ENCODE results near the gene ANTXR1.

The ANTXR1 gene

GRCh38 chr2:69022548-69022947 is 9.6 kb downstream of the ANTXR1 start:
- no peak for TF ChIP-seq ZFX (IDR thresholded peaks at IDR 0.05)
- TF ChIP-seq CTCF (conservative IDR thresholded peaks at IDR 0.05): no peak

GRCh38 chr2:69023236-69023635 is 10.3 kb downstream of the ANTXR1 start:
- no peak overlapping the region for H3K27ac ChIP-seq
- TF ChIP-seq CTCF (conservative IDR thresholded peaks at IDR 0.05): no peak

More at GRCh38 chr2:69022548-69022947, 9.6 kb downstream of the ANTXR1 start:
- H3K27ac ChIP-seq: no peak overlapping the region

GRCh38 chr2:69026026-69026425 is 13.0 kb downstream of the ANTXR1 start:
- no peak overlapping the region for H3K27ac ChIP-seq
- peak; percentile 58 for TF ChIP-seq CTCF (conservative IDR thresholded peaks at IDR 0.05)
- TF ChIP-seq ZFX (IDR thresholded peaks at IDR 0.05): no peak

GRCh38 chr2:69026691-69027459 is 13.9 kb downstream of the ANTXR1 start:
- TF ChIP-seq ZFX (IDR thresholded peaks at IDR 0.05) (no peak), CTCF (conservative IDR thresholded peaks at IDR 0.05) (no peak)
- no peak overlapping the region for H3K27ac ChIP-seq

GRCh38 chr2:69030800-69031428 is 17.9 kb downstream of the ANTXR1 start:
- TF ChIP-seq ZFX (IDR thresholded peaks at IDR 0.05): no peak
- TF ChIP-seq CTCF (conservative IDR thresholded peaks at IDR 0.05): no peak

GRCh38 chr2:69031466-69031865 is 18.5 kb downstream of the ANTXR1 start:
- H3K27ac ChIP-seq: no peak overlapping the region
- TF ChIP-seq CTCF (conservative IDR thresholded peaks at IDR 0.05): no peak
- no peak for TF ChIP-seq ZFX (IDR thresholded peaks at IDR 0.05)

More at GRCh38 chr2:69030800-69031428, 17.9 kb downstream of the ANTXR1 start:
- no peak overlapping the region for H3K27ac ChIP-seq

- TF ChIP-seq ZFX (IDR thresholded peaks at IDR 0.05) (no peak), CTCF (conservative IDR thresholded peaks at IDR 0.05) (no peak)
- H3K27ac ChIP-seq: no peak overlapping the region
These were observed 19.4 kb downstream of the ANTXR1 start for GRCh38 chr2:69032336-69032735.

Measured in C4-2B (cell line).